ENCODE measurements around the gene CD7.

GRCh38 chr17:82309656-82310570, 7.5 kb downstream of the CD7 start:
- TF ChIP-seq TCF7L2 (IDR thresholded peaks at IDR 0.05; ENCODE audit: low read depth, low read length) (no peak), POLR2AphosphoS5 (IDR thresholded peaks at IDR 0.05; ENCODE audit: low read depth, low read length) (no peak)
- TF ChIP-seq, protein P1, sequence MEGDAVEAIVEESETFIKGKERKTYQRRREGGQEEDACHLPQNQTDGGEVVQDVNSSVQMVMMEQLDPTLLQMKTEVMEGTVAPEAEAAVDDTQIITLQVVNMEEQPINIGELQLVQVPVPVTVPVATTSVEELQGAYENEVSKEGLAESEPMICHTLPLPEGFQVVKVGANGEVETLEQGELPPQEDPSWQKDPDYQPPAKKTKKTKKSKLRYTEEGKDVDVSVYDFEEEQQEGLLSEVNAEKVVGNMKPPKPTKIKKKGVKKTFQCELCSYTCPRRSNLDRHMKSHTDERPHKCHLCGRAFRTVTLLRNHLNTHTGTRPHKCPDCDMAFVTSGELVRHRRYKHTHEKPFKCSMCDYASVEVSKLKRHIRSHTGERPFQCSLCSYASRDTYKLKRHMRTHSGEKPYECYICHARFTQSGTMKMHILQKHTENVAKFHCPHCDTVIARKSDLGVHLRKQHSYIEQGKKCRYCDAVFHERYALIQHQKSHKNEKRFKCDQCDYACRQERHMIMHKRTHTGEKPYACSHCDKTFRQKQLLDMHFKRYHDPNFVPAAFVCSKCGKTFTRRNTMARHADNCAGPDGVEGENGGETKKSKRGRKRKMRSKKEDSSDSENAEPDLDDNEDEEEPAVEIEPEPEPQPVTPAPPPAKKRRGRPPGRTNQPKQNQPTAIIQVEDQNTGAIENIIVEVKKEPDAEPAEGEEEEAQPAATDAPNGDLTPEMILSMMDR (IDR thresholded peaks at IDR 0.05) = no peak

All from Panc1 (cell line).